ENCODE measurements around the gene ABCB6. TPM values are rescaled to one million over a fixed set of nuclear protein-coding genes. Genes with fewer than 3 reads are reported as not detected.

The ABCB6 gene
- total RNA-seq, 1 experiment from 2014 or later, result 32.1 TPM

Other genes starting within 250 kb of the ABCB6 start
- not detected in 5 replicates for gene FEV, start 233.8 kb downstream of the ABCB6 start, total RNA-seq (2022; extraction: Qiagen RNA extraction; ENCODE audit: low read depth)
- not detected in 5 replicates for gene CRYBA2, start 225.5 kb downstream of the ABCB6 start, total RNA-seq (2022; extraction: Qiagen RNA extraction; ENCODE audit: low read depth)
- 0.11 to 0.23 TPM (median 0.18 TPM) in 5 replicates for gene CFAP65, start 177.4 kb downstream of the ABCB6 start, total RNA-seq (2022; extraction: Qiagen RNA extraction; ENCODE audit: low read depth)
- gene IHH, start 158.0 kb downstream of the ABCB6 start, total RNA-seq (2022; extraction: Qiagen RNA extraction; ENCODE audit: low read depth), result 0.25 to 0.47 TPM (median 0.37 TPM) in 4 of 5 replicates, not detected in the other
- gene NHEJ1, start 58.1 kb downstream of the ABCB6 start, total RNA-seq (2022; extraction: Qiagen RNA extraction; ENCODE audit: low read depth), result 14.2 to 16.2 TPM (median 15.2 TPM) in 5 replicates
- gene SLC23A3, start 48.9 kb downstream of the ABCB6 start, total RNA-seq (2022; extraction: Qiagen RNA extraction; ENCODE audit: low read depth), result 0.28 to 0.80 TPM (median 0.46 TPM) in 5 replicates
- 32.1 to 55.5 TPM (median 46.5 TPM) in 5 replicates for gene CNPPD1, start 42.0 kb downstream of the ABCB6 start, total RNA-seq (2022; extraction: Qiagen RNA extraction; ENCODE audit: low read depth)
- gene RETREG2, start 40.7 kb downstream of the ABCB6 start, total RNA-seq (2022; extraction: Qiagen RNA extraction; ENCODE audit: low read depth), result 53.9 to 88.2 TPM (median 84.2 TPM) in 5 replicates
- gene ZFAND2B, start 12.2 kb downstream of the ABCB6 start, total RNA-seq (2022; extraction: Qiagen RNA extraction; ENCODE audit: low read depth), result 12.4 to 25.5 TPM (median 20.6 TPM) in 5 replicates
- gene ATG9A, start 10.7 kb upstream of the ABCB6 start, total RNA-seq (2022; extraction: Qiagen RNA extraction; ENCODE audit: low read depth), result 30.5 to 48.5 TPM (median 47.1 TPM) in 5 replicates
- 16.7 to 21.8 TPM (median 20.0 TPM) in 5 replicates for gene ANKZF1, start 10.8 kb upstream of the ABCB6 start, total RNA-seq (2022; extraction: Qiagen RNA extraction; ENCODE audit: low read depth)
- 5.3 to 9.7 TPM (median 6.5 TPM) in 5 replicates for gene GLB1L, start 26.5 kb upstream of the ABCB6 start, total RNA-seq (2022; extraction: Qiagen RNA extraction; ENCODE audit: low read depth)
- 23.4 to 34.2 TPM (median 27.8 TPM) in 5 replicates for gene STK16, start 26.5 kb upstream of the ABCB6 start, total RNA-seq (2022; extraction: Qiagen RNA extraction; ENCODE audit: low read depth)
- 0.26 to 0.33 TPM (median 0.27 TPM) in 3 of 5 replicates, not detected in the others for gene TUBA4B, start 34.3 kb upstream of the ABCB6 start, total RNA-seq (2022; extraction: Qiagen RNA extraction; ENCODE audit: low read depth)
- 299 to 359 TPM (median 345 TPM) in 5 replicates for gene TUBA4A, start 35.0 kb upstream of the ABCB6 start, total RNA-seq (2022; extraction: Qiagen RNA extraction; ENCODE audit: low read depth)
- gene DNAJB2, start 60.4 kb upstream of the ABCB6 start, total RNA-seq (2022; extraction: Qiagen RNA extraction; ENCODE audit: low read depth), result 28.6 to 57.4 TPM (median 45.2 TPM) in 5 replicates
- 1.1 to 1.8 TPM (median 1.4 TPM) in 5 replicates for gene PTPRN, start 90.4 kb upstream of the ABCB6 start, total RNA-seq (2022; extraction: Qiagen RNA extraction; ENCODE audit: low read depth)
- gene RESP18, start 113.8 kb upstream of the ABCB6 start, total RNA-seq (2022; extraction: Qiagen RNA extraction; ENCODE audit: low read depth), result not detected in 5 replicates
- gene DNPEP, start 169.0 kb upstream of the ABCB6 start, total RNA-seq (2022; extraction: Qiagen RNA extraction; ENCODE audit: low read depth), result 51.7 to 64.3 TPM (median 58.3 TPM) in 5 replicates
- gene DES, start 199.4 kb upstream of the ABCB6 start, total RNA-seq (2022; extraction: Qiagen RNA extraction; ENCODE audit: low read depth), result 0.18 to 0.51 TPM (median 0.40 TPM) in 3 of 5 replicates, not detected in the others
- 5.1 to 10.4 TPM (median 6.9 TPM) in 5 replicates for gene SPEG, start 215.9 kb upstream of the ABCB6 start, total RNA-seq (2022; extraction: Qiagen RNA extraction; ENCODE audit: low read depth)